ENCODE data around the gene CETP.
"Not testable (repeated sequence)": the region's sequence is repeated elsewhere in the genome, so short reads cannot be mapped to it uniquely, and the experiment has no call there.

Gene CETP

DNA sequence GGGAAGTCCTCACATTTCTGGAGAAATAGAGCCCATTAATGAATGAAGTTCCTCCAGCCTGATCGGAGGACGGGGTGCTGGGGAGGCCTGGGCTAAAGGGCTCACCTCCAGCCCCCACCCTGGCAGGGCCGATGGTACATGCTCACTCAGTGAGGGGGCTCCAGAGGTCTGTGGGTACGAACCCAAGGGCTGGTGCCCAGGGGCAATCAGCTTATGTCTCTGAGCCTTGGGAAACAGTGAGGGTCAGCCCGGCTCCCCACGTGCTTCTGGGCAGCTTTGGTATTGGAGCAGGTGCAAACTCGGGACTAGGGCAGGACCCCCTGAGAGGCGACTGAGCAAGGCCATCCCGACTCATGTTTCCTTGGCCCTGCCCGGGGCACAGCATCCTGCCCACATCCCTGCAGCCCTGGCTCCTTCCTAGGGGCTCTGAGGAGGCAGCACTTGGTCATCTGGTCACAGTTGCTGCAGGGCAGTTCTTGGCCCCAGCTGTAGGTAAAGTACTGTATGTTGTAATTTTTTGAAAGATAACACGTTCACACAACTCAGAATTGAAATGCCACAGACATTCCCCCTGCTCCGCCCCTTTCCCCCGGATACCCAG lies 969 bp upstream of the CETP start:
- no peak for DNase-seq

DNA sequence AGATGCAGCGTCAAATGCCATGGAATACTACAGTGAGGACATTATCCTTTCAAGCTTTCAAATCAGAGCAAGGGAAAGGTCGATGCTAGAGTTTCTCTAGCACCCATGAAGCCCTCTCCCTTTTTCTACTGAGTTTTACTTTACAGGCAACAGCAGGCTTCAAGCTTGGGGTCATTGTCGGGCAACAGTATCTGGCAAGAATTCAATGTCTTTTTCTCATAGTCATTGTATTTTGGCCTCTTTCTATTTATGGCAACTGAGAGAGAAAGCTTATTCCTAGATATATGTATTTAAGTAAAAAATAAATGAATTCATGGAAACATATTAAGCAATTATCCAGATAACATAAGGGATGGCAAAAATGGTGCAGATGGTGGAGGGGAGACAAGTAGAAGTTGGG lies 364 bp upstream of the CETP start:
- no peak for DNase-seq

DNA sequence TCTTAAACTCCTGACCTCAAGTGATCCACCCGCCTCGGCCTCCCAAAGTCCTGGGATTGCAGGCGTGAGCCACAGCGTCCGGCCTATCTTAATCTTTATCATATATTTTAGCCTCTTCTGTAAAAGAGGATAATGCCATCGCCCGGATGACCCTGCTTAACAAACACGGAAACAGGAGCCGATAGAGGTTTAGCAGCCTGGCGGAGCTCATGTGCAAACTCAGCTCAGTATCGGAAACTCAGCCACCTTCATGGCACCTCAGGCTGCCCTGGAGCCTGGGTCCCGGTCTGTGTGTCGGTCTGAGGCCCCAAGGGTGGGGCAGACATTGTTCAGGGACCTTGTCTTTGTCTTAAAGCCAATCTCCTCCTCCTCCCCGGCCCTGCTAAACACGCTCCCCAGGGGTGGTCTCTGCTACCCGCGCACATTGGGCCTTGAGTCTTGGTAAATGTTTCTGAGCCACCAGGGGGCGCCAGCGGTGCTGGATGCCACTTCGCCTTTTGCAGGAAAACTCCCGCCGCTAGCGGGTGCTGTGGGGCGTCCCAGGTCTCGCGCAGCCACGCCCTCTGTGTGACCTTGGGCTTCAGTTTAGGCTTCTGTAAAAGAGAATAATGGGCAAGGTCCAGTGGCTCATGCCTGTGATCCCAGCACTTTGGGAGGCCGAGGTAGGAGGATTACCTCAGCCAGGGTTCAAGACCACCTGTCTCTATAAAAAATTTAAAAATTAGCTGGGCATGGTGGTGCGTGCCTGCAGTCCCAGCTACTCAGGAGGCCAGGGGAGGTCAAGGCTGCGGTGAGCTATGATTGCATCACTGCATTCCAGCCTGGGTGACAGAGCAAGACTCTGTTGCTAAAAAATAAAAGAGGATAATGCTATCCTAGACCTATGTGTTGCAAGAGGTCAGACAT lies 2.7 kb downstream of the CETP start:
- no peak for DNase-seq

DNA sequence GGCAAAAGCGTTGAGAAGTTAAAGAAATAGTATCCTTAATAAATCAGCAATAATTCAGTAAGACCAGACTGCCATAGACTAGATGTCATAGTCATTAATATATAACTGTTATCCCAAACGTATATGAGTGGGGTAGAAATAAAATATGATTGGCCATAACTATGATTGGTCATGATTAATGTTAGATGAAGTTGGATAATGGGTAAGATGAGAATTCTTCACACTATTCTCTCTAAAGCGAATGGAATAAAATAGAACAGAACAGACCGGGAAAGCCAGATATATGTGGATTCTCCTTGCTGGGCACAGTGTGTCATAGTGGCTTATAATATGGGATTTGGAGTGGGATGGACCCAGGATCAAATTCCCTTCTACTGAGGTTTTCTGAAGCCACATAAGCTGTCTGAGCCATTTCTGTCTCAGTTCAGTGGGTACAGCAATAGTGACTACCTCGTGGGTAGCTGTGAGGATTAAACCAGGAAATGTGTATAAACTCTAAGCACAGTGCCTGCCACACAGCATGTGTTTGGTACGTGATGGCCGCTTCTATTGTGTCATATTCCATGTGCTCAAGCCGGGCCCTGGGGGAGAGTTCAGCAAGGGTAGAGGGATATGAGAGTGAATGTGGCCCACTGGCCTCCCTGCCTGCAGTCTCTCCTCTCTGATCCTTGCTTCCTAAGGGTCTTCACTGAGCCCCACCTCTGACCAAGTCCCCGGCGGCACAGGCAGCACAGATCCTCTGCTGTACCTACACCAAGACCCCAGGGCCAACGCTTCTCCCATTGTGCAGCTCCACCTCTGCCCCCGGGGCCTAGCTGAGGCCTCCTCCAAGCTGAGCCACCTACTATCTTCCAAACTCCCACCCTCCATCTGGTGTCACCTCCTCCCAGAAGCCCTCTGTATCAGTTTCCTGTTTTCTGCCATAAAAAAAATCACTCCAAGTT lies 3.7 kb downstream of the CETP start:
- DNase-seq: no peak

DNA sequence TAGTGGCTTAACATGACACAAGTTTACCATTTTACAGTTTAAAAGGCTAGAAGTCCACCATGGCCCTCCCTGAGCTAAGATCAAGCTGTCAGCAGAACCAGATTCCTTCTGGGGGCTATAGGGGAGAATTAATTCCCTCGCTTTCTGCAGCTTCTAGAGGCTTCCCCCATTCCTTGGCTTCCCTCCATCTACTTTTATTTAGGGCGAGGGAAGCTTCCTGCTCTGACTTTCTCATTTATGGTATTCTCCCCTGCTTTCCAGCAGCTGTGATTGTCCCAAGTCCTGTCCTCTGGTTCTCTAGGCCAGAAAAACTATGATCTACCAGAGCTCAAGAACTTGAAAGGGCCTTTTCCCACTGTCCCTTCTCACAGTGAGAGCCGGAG lies 4.3 kb downstream of the CETP start:
- no peak for DNase-seq

DNA sequence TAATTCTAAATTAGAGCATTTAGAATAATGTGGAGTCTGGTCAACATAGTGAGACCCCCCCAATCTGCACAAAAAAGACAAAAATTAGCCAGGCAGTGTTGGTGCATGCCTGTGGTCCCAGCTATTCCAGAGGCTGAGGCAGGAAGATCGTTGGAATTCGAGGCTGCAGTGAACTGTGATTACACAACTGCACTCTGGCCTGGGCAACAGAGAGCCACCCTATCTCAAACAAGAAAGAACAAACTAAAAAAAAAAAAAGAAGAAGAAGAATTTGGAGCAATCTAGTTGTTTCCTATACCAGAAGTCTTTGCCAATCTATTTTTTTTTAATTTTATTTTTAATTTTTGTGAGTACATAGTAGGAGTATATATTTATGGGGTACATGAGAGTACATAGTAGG lies 6.0 kb downstream of the CETP start:
- no peak for DNase-seq

DNA sequence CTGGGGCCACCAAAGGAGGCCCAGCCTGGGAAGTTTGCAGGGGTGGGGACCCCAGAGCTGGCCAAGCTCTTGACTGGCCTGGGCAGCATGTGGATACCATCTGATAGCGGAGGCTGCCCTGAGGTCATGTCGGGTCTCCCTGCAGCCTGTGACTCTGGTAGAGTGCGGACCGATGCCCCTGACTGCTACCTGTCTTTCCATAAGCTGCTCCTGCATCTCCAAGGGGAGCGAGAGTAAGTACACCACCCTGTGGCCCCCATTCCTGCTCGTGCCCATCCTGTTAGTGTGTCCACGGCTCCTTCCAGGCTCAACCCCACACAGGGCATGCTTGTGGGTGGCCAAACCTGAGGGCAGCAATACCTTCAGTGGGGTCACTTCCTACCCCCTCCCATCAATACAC lies 8.0 kb downstream of the CETP start:
- no peak for DNase-seq

DNA sequence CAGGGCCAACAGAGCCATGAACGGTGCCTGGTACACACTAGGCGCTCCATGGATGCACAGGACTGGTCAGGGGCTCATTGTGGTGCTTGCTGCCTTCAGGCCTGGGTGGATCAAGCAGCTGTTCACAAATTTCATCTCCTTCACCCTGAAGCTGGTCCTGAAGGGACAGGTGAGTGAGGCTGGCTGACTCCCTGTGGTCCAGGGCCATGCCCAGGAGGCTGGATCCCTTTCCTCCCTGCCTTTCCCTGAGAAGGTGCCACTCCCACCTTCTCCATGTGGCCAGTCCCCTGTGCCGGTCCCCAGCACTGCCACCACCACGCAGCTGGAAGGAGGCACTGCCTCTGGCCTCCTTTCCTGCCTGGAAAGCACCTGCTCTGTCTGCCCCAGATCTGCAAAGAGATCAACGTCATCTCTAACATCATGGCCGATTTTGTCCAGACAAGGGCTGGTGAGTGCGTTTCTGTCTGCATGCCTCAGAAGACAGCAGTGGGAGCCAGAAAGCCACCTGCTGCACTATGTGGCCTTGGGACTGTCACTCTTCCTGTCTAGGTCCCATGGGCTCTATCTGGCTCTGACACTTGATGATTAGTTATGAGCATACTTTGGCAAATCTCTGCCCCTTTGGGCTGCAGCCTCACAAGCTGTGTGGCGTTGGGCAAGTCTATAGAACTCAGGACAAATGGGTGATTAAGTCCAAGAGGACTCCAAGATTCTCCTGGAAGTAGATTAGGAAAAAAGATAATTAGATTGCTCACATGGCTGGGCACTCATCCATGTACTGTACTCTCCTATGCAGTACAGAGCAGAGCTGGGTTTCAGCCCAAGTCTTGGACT lies 9.4 kb downstream of the CETP start:
- no peak for DNase-seq

DNA sequence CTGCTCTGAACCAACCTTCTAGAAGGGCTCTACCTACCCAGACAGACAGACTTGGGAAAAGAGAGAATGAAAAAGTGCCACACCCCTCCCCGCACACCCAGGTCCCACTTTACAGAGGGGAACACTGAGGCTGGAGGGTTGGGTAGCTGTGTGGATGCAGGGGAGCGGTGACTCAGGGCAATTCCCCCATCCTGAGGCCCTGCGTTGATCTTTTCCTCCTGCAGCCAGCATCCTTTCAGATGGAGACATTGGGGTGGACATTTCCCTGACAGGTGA lies 10.0 kb downstream of the CETP start:
- DNase-seq: no peak

DNA sequence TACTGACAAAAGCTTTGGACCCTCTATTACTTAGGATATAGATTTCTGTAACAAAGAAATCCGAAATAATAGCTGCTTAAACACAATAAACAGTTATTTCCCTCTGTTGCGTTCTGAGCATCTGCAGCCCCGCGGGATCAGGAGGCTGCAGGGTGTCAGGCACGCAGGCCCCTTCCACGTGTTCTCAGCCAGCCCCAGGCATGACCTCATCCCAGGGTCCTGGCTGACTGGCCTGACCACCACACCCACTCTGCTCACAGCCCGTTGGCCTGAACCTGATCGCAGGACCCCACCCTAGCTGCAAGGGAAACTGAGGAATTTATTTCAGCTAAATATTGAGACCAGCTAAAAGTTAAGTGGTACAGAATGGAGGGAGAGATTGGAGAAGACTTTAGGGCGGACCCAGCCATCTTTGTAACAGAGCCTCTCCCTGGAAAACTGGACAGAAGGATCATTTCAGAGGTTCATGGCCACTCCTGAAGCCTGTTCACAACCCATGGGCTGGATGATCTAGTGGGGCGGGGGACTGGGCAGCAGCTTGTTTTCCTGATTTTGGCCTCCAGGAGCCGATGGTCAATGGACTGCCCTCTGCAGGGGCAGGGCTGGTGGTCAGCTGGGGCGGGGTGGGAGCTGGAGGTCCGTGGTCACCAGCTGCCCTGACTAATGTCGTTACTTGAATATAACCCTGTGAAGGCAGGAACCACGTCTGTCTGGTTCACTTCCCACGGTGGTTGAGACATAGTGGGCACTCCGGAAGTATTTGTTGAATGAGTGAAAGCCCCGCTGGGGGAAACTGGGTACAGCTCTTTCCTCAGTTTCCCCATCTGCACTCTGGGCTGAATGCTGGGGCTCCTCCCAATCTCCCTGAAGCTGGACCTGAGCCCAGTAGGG lies 10.9 kb downstream of the CETP start:
- DNase-seq: no peak

DNA sequence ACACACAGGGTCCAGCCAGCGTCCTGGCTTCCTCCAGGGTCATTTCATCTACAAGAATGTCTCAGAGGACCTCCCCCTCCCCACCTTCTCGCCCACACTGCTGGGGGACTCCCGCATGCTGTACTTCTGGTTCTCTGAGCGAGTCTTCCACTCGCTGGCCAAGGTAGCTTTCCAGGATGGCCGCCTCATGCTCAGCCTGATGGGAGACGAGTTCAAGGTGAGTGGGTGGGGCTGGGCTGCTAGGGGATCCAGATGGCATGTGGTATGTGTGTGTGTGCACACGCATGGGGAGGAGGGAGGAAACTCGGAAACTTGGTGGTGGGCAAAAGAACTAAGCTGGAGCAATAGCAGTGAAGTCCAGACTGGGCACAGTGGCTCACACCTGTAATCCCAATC lies 11.5 kb downstream of the CETP start:
- no peak for DNase-seq

DNA sequence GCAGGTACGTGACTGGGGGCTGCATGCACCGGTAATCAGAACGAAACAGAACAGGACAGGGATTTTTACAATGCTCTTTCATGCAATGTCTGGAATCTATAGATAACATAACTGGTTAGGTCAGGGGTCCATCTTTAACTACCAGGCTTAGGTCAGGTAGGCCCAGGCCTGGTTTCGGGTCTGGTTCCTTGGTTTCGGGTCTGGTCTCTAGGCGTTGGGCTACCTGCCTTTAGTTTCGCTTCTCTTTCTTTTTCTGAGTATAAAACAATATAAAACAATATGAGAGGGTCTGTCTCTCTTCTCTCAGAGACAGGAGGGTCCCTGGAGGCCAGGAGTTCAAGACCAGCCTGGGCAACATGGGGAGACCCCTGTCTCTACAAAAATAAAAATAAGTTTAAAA lies 12.1 kb downstream of the CETP start:
- DNase-seq: not testable (repeated sequence)

DNA sequence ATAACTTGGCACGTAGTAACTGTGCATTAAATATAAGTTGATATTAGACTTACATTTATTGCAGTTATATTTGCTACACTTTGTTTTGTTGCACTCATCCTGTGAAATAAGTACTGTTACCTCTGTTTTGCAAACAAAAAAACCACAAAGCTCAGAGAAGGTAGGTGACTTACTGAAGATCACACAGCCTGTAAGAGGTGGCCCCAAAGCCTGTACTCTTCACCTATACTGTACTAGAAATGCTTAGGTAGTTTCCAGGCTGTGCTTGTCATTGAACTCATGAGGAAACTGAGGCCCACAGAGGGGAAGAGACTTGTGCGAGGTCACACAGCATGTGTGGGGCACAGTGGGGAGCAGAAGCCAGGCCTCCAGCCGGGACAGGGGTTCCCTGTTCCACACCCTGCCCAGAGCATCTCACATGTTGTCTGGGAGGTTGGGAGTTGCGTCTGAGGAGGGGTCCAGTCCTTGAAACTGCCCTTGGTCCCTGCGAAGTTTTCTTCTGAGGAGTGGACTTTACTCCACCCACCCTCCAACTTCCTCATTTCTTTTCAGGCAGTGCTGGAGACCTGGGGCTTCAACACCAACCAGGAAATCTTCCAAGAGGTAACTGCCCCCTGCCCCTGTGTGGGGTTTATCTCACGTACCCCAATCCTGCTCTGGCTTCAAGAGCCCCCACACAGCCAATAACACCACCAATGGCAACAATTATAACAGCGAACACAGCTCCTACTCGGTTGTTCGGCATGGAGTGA lies 13.0 kb downstream of the CETP start:
- DNase-seq: no peak

DNA sequence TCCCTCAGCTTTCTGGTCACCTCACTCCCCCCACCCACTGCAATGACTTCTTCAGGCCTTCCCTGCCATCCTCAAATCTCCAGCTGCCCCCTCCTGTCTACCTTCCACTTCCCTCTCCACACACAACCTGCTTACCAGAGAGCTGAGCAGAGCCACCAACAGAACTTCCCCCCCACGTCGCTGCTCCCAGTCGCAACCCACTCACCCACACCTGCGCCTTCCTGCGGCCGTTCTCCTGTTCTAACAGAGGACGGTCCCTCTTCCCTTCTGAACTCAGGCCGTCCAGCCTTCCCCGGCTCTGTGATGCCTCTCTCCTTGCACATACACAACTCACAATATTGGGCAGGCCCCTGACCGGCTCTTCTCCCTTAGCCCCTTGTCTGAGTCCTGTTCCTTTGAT lies 14.0 kb downstream of the CETP start:
- no peak for DNase-seq

DNA sequence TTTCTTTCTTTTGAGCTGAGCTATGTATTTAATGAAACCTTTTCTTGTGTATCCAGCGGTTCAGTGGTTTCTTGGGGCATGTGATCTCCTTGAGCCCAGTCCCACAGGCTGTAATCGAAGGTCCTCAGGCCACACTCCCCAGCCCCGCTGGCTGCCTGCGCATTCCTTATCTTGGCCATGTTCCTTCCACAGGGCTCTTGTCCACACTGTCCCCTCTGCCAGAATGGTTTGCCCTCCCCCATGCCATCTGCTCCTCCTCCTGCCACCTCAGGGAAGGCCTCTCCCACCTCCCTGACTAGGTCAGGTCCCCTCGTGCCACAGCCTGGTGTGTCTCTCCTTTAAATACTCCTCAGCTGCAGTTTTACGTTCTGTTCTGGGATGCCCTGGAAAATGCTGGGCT lies 15.5 kb downstream of the CETP start:
- no peak for DNase-seq

DNA sequence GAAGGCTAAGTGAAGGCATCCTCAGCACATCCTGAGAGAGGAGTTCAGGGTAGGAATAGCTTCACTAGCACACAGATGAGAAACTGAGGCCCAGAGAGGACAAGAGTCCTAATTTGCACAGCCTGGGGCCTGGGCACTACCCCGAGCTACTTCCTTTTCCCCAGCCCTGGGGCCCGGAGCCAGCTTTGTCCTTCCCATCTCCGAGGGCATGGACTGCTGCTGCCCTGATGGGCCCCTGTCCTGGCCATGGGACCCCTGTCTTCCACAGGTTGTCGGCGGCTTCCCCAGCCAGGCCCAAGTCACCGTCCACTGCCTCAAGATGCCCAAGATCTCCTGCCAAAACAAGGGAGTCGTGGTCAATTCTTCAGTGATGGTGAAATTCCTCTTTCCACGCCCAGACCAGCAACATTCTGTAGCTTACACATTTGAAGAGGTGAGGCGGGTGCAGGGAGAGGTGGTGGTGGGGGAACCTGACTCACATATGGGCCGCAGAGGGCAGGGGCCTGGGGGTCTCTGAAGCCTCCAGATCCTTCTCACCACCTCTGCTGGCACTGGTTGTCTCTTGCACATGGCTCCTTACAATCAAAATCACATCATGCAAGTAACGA lies 16.2 kb downstream of the CETP start:
- no peak for DNase-seq

DNA sequence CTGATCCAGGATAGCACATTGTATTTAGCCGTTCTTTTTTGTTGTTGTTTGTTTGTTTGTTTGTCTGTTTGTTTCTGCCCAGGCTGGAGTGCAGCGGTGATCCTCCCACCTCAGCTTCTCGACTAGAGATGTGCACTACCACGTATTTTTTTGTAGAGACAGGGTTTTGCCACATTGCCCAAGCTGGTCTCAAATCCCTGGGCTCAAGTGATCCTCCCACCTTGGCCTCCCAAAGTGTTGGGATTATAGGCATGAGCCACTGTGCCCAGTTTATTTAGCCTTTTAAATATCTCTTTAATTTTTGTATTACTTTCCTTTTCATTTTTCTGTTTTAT lies 18.4 kb downstream of the CETP start:
- DNase-seq: no peak

DNA sequence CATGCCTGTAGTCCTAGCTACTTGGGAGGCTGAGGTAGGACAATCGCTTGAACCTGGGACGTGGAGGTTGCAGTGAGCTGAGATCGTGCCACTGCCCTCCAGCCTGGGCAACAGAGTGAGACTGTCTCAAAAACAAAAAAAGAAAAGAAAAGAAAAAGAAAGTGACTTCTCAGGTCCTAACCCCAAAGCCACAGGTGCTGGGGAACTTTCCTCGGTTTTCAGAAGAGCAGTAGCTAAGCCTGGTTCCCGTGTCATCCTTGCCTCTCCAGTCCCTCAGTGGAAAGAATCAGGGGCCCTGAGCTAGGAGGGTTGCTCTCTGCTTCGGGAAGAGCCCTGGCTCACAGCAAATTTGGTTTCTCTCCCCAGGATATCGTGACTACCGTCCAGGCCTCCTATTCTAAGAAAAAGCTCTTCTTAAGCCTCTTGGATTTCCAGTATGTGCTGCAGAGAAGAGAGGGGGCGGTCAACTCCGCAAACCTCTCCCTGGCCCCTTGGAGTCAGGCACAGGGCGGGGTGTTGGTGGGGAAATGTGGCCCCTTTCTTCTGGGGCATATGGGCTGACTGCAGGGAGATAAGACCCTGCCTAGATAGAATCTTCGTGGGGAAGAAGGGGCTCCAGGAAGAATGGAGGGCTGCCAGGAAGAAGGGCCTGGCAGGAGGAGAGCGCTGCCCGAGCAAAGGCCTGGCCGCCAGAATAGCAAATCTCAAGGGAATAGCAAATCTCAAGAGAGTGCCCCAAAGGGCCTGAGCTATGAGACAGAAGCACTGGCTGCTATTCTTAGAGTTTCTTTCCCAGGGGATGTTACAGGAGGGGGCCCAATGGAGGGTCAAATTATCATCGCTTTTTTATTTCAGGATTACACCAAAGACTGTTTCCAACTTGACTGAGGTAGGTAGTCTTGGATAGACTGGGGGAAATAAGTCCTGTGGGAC lies 19.3 kb downstream of the CETP start:
- no peak for DNase-seq

DNA sequence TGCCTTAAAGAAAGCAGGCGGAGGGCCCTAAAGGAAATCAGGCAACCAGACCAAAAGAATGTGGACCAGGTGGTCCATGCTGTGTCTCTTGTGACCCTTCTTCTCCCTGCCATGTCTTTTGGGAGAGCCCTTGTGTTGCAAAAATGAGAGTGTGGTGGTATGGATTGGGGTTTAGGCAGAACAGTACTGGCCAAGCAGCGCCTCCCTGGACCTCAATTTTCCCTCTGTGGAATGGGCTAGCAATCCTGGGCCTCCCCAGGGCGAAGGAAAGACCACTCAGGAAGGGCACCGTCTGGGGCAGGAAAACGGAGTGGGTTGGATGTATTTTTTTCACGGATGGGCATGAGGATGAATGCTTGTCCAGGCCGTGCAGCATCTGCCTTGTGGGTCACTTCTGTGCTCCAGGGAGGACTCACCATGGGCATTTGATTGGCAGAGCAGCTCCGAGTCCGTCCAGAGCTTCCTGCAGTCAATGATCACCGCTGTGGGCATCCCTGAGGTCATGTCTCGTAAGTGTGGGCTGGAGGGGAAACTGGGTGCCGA lies 20.1 kb downstream of the CETP start:
- no peak for DNase-seq

Measured in NCI-H748 treated with DMSO at 0.1 percent for 48 hours (cell line).